MM.1S (cell line): ENCODE measurements around the gene EXOSC5.

Experiments used
- DNase-seq: peaks from one replicate; pipeline ENCODE4 v3.0.0-alpha.2; 2015
- H2AFZ ChIP-seq: fragments of 300-600 bp; sonication (generic); 2 replicates; pipeline ENCODE4 v1.6.0; 2016; ENCODE audit warnings: antibody characterized with exemption, low read length
- H3F3A ChIP-seq: fragments of 300-600 bp; sonication (generic); 2 replicates; pipeline ENCODE4 v1.6.1; 2016; ENCODE audit warnings: mild to moderate bottlenecking, antibody characterized with exemption, low read length, moderate library complexity, mixed read lengths; ENCODE audit not compliant: insufficient read depth
- H3K27ac ChIP-seq: fragments of 300-600 bp; sonication (generic); 2 replicates; pipeline ENCODE4 v1.5.1; 2016; ENCODE audit warnings: mild to moderate bottlenecking, low read length
- H3K27me3 ChIP-seq: fragments of 300-600 bp; sonication (generic); replicated peaks from 2 replicates; pipeline ENCODE4 v1.6.0; 2016; ENCODE audit warnings: low read length; ENCODE audit not compliant: insufficient read depth
- H3K36me3 ChIP-seq: fragments of 300-600 bp; sonication (generic); replicated peaks from 2 replicates; pipeline ENCODE4 v1.6.1; 2016; ENCODE audit warnings: mild to moderate bottlenecking, low read length, mixed read lengths; ENCODE audit not compliant: insufficient read depth
- H3K4me1 ChIP-seq: fragments of 300-600 bp; sonication (generic); 2 replicates; pipeline ENCODE4 v1.6.1; 2016; ENCODE audit warnings: low read length, mixed read lengths
- H3K4me2 ChIP-seq: fragments of 300-600 bp; sonication (generic); 2 replicates; pipeline ENCODE4 v1.6.0; 2016; ENCODE audit warnings: low read depth, low read length
- H3K4me3 ChIP-seq: fragments of 300-600 bp; sonication (generic); 2 replicates; pipeline ENCODE4 v1.5.1; 2016; ENCODE audit warnings: low read length, mixed read lengths
- H3K79me2 ChIP-seq: fragments of 300-600 bp; sonication (generic); 2 replicates; pipeline ENCODE4 v1.6.1; 2016; ENCODE audit warnings: mixed run types, low read length, mixed read lengths
- H3K9ac ChIP-seq: fragments of 300-600 bp; sonication (generic); 2 replicates; pipeline ENCODE4 v1.6.1; 2016; ENCODE audit warnings: low read length, mixed read lengths
- H3K9me2 ChIP-seq: fragments of 300-600 bp; sonication (generic); replicated peaks from 2 replicates; pipeline ENCODE4 v1.6.1; 2016; ENCODE audit warnings: mild to moderate bottlenecking, low read length, mixed read lengths; ENCODE audit not compliant: insufficient read depth
- H3K9me3 ChIP-seq: fragments of 300-600 bp; sonication (generic); replicated peaks from 2 replicates; pipeline ENCODE4 v1.6.1; 2016; ENCODE audit warnings: mild to moderate bottlenecking, low read length, mixed read lengths; ENCODE audit not compliant: insufficient read depth
- H4K20me1 ChIP-seq: fragments of 300-600 bp; sonication (generic); 2 replicates; pipeline ENCODE4 v1.6.1; 2016; ENCODE audit warnings: mild to moderate bottlenecking, low read length, moderate library complexity, mixed read lengths; ENCODE audit not compliant: insufficient read depth
- CTCF ChIP-seq: fragments of 300-600 bp; sonication (generic); IDR thresholded peaks from 2 replicates; pipeline ENCODE4 v1.5.1; 2016; ENCODE audit warnings: antibody characterized with exemption, low read length, mixed read lengths
- EZH2 ChIP-seq: fragments of 300-600 bp; sonication (generic); optimal IDR thresholded peaks from 2 replicates; pipeline ENCODE3; 2017; ENCODE audit warnings: low read depth, mild to moderate bottlenecking, antibody characterized with exemption, low read length, mixed read lengths
- EZH2phosphoT487 ChIP-seq: fragments of 300-600 bp; sonication (generic); IDR thresholded peaks from 2 replicates; pipeline ENCODE4 v1.6.1; 2018; ENCODE audit warnings: antibody characterized with exemption, low read length

Gene EXOSC5

GRCh38 chr19:41364524-41365391 is 32.4 kb downstream of the EXOSC5 start:
- no peaks in the 10 kb centered on the region for H4K20me1 ChIP-seq
- H3K27ac ChIP-seq, result peak overlapping the region; percentile 97
- H3K9me3 ChIP-seq, result no peaks in the 10 kb centered on the region
- H3K79me2 ChIP-seq, result peaks cover 16% of the 10 kb centered on the region; the same call in 1 of the 2 replicates
- H3K9me2 ChIP-seq, result no peaks in the 10 kb centered on the region
- H3F3A ChIP-seq, result peaks cover 3% of the 10 kb centered on the region; the same call in 1 of the 2 replicates
- no peak for DNase-seq
- H3K27me3 ChIP-seq, result no peaks in the 10 kb centered on the region
- peak overlapping the region; percentile 91 for H3K4me3 ChIP-seq
- TF ChIP-seq EZH2 (no peak), CTCF (no peak), EZH2phosphoT487 (no peak)
- peak overlapping the region; percentile 65 for H3K4me2 ChIP-seq
- H3K36me3 ChIP-seq, result no peaks in the 10 kb centered on the region
- H2AFZ ChIP-seq, result peak overlapping the region; percentile 51
- peak overlapping the region; percentile 97 for H3K9ac ChIP-seq
- no peaks in the 10 kb centered on the region for H3K4me1 ChIP-seq

GRCh38 chr19:41363753-41364523 is 33.2 kb downstream of the EXOSC5 start, which contains the start of gene B9D2:
Gene B9D2, minus strand, starts transcription at chr19:41364149. Its CDS starts 630 bp downstream, at chr19:41363519.
- Histone ChIP-seq H3K79me2 (peaks cover 16% of the 10 kb centered on the region; the same call in 1 of the 2 replicates), H3F3A (peaks cover 3% of the 10 kb centered on the region; the same call in 1 of the 2 replicates), H3K9me3 (no peaks in the 10 kb centered on the region), H3K36me3 (no peaks in the 10 kb centered on the region), H3K4me3 (peak within 1 kb of the TSS; percentile 91), H2AFZ (peak within 1 kb of the TSS; percentile 51), H3K27ac (peak within 1 kb of the TSS; percentile 97), H3K4me2 (peak within 1 kb of the TSS; percentile 74), H3K27me3 (no peaks in the 10 kb centered on the region), H3K4me1 (no peaks in the 10 kb centered on the region), H3K9ac (peak within 1 kb of the TSS; percentile 97), H3K9me2 (no peaks in the 10 kb centered on the region), H4K20me1 (no peaks in the 10 kb centered on the region)
- TF ChIP-seq CTCF (no peak), EZH2phosphoT487 (no peak)
- peak; percentile 98 for DNase-seq

GRCh38 chr19:41363371-41363752 is 33.8 kb downstream of the EXOSC5 start:
- Histone ChIP-seq H3K4me1 (no peaks in the 10 kb centered on the region), H3K27ac (peak overlapping the region; percentile 97; the same call in 1 of the 2 replicates)

More at GRCh38 chr19:41363371-41363752, 33.8 kb downstream of the EXOSC5 start:
- Histone ChIP-seq H3K4me3 (peak overlapping the region; percentile 91), H3K9ac (peak overlapping the region; percentile 97; the same call in 1 of the 2 replicates), H3K9me2 (no peaks in the 10 kb centered on the region), H3F3A (peaks cover 3% of the 10 kb centered on the region; the same call in 1 of the 2 replicates), H3K36me3 (no peaks in the 10 kb centered on the region), H3K9me3 (no peaks in the 10 kb centered on the region), H4K20me1 (no peaks in the 10 kb centered on the region), H3K4me2 (peak overlapping the region; percentile 74), H3K27me3 (no peaks in the 10 kb centered on the region), H3K79me2 (peaks cover 16% of the 10 kb centered on the region; the same call in 1 of the 2 replicates), H2AFZ (peak overlapping the region; percentile 51)
- TF ChIP-seq CTCF, result no peak
- TF ChIP-seq EZH2, result no peak
- no peak for TF ChIP-seq EZH2phosphoT487
- no peak for DNase-seq
